Large intestine (tissue), 3 donors: ENCODE data around the gene CNPPD1. TPM values are rescaled to one million over a fixed set of nuclear protein-coding genes. Genes with fewer than 3 reads are reported as not detected.
A peak's percentile ranks its signal among the peaks of the same experiment; 100 is the strongest.

Source experiments
- DNase-seq, 2 donors: peaks; one replicate each; pipeline versions ENCODE4 v3.0.0 to v3.0.0-alpha.2; 2013
- H3K27ac ChIP-seq: one replicate; pipeline ENCODE4 v1.5.1; 2013; ENCODE audit warnings: low read length
- H3K27me3 ChIP-seq: 2 replicates; pipeline ENCODE4 v1.6.1; 2013; ENCODE audit warnings: low read length; ENCODE audit not compliant: control insufficient read depth, insufficient read depth
- H3K36me3 ChIP-seq: 2 replicates; pipeline ENCODE4 v1.6.1; 2013; ENCODE audit warnings: low read length; ENCODE audit not compliant: control insufficient read depth, insufficient read depth
- H3K4me1 ChIP-seq: one replicate; pipeline ENCODE4 v1.6.1; 2013; ENCODE audit warnings: low read length; ENCODE audit not compliant: control insufficient read depth, insufficient read depth
- H3K4me3 ChIP-seq: one replicate; pipeline ENCODE4 v1.5.1; 2013; ENCODE audit warnings: low read length
- H3K9me3 ChIP-seq: one replicate; pipeline ENCODE4 v1.6.1; 2013; ENCODE audit warnings: mild to moderate bottlenecking, low read depth, low read length, moderate library complexity; ENCODE audit not compliant: control insufficient read depth
- WGBS: methylation state at CpG from one replicate; pipeline ENCODE4 v1.1.5; 2013; ENCODE audit warnings: low lambda C conversion rate; ENCODE audit not compliant: insufficient coverage; 5-methylcytosine and 5-hydroxymethylcytosine counted together
- polyA plus RNA-seq: library from polyadenylated mRNA; unstranded; fragments of 120-200 nt; gene quantifications from one replicate; pipeline ENCODE4 v1.2.1, GENCODE V29; 2013

The CNPPD1 gene
- polyA plus RNA-seq, 1 donor = 56.2 TPM

GRCh38 chr2:219178377-219179175 is 1.9 kb upstream of the CNPPD1 start:
- no peak for DNase-seq
- peaks cover 27% of the 10 kb centered on the region for H3K4me1 ChIP-seq
- WGBS = no CpG with 5 or more reads among the region's 45 CpGs
- H3K9me3 ChIP-seq = no peaks in the 10 kb centered on the region
- peak overlapping the region; percentile 70 for H3K4me3 ChIP-seq
- peaks cover 57% of the 10 kb centered on the region for H3K36me3 ChIP-seq
- H3K27ac ChIP-seq = peak overlapping the region; percentile 43
- H3K27me3 ChIP-seq = no peaks in the 10 kb centered on the region

DNA sequence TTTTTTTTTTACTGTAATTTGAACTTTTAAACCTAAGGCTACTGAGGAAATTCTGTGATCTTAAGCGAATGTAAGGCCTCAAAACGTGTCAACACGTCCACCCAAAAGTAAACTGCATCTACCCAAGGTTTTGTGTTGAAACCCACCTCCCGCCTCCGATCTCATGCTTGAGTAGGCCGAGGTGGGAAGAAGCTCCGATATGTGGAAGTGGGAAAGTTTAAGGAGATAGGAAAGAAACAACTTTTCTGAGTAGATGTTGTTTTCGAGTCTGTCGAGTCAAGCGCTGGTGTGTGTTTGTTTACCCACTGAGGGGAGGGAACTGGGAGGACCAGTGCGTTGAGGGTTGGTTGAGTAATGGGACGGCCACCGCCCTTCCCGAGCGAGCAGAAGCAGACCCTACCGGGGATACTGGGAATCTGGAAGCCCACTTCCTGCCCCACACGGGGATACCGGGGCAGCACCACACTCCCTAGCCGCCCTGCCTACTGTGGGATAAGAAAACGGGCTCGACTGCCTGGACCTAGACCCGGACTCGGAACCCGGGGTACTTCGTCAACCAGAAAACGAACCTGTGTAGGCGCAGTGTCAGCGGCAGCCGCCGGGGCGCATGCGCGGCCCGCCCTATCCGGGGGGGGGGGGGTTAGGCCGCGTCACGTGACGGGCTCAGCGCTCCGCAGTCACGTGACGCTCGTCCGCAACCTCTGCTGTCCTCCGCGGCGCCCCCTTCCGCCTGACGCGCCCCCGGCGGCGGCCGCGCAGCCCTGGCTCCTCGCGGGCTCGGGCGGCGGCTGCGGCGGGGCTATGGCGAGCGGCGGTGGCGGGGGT is 1.0 kb upstream of the CNPPD1 start, which contains the start of gene RETREG2:
Gene RETREG2, plus strand, starts transcription at position 724 of the 825 bp plus-strand sequence. Its CDS starts 78 bp downstream, at position 802.
- H3K36me3 ChIP-seq = peaks cover 57% of the 10 kb centered on the region

GRCh38 chr2:219175928-219176817 is 552 bp downstream of the CNPPD1 start:
- H3K36me3 ChIP-seq = peaks cover 55% of the 10 kb centered on the region
- peaks cover 21% of the 10 kb centered on the region for H3K4me1 ChIP-seq
- peak overlapping the region; percentile 98 for H3K27ac ChIP-seq
- no peaks in the 10 kb centered on the region for H3K9me3 ChIP-seq
- no peaks in the 10 kb centered on the region for H3K27me3 ChIP-seq
- 80% methylated on average over 1 of the region's 45 CpGs for WGBS
- DNase-seq = peak; percentile 34 to 67
- H3K4me3 ChIP-seq = peak overlapping the region; percentile 70

More for the DNA sequence above, 1.0 kb upstream of the CNPPD1 start, which contains the start of gene RETREG2:
- H3K4me1 ChIP-seq = peaks cover 22% of the 10 kb centered on the region
- no peaks in the 10 kb centered on the region for H3K27me3 ChIP-seq
- H3K4me3 ChIP-seq = peak within 1 kb of the TSS; percentile 70
- WGBS = no CpG with 5 or more reads among the region's 67 CpGs
- DNase-seq = peak; percentile 94 to 95
- no peaks in the 10 kb centered on the region for H3K9me3 ChIP-seq
- peak within 1 kb of the TSS; percentile 98 for H3K27ac ChIP-seq

DNA sequence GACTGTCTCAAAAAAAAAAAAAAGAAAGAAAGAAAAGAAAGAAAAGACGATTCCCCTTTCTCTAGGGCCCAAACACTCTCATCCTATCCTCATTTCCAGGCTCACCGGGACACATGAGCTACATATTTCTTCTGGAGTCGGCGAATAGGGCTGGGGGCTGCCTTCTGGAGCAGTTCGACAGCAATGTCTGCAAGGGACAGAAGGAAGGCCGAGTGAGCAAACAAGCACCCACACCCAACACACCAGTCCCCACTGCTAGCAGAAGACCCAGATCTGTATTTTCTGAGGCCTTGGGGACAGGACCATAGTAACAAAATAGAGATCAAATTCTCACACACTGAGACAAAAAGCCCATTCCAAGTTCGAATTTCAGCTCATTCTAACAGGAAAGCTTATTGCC is 1.2 kb downstream of the CNPPD1 start:
- H3K9me3 ChIP-seq = no peaks in the 10 kb centered on the region
- WGBS = no CpG with 5 or more reads among the region's 7 CpGs
- DNase-seq = no peak
- H3K27me3 ChIP-seq = no peaks in the 10 kb centered on the region
- H3K36me3 ChIP-seq = peaks cover 48% of the 10 kb centered on the region
- H3K4me3 ChIP-seq = peak overlapping the region; percentile 70
- H3K27ac ChIP-seq = no peak overlapping the region
- H3K4me1 ChIP-seq = peaks cover 27% of the 10 kb centered on the region

- Histone ChIP-seq H3K27me3 (no peaks in the 10 kb centered on the region), H3K4me3 (no peak overlapping the region), H3K27ac (no peak overlapping the region), H3K36me3 (peaks cover 41% of the 10 kb centered on the region), H3K9me3 (no peaks in the 10 kb centered on the region), H3K4me1 (peaks cover 32% of the 10 kb centered on the region)
- WGBS = 90% methylated on average over 2 of the region's 7 CpGs
- no peak for DNase-seq
Measured at GRCh38 chr2:219174801-219175200, 1.9 kb downstream of the CNPPD1 start.

- no peaks in the 10 kb centered on the region for H3K9me3 ChIP-seq
- H3K36me3 ChIP-seq = peaks cover 37% of the 10 kb centered on the region
- peaks cover 33% of the 10 kb centered on the region for H3K4me1 ChIP-seq
- H3K4me3 ChIP-seq = no peak overlapping the region
- no CpG with 5 or more reads among the region's 3 CpGs for WGBS
- H3K27ac ChIP-seq = no peak overlapping the region
- DNase-seq = no peak
- H3K27me3 ChIP-seq = no peaks in the 10 kb centered on the region
Measured at GRCh38 chr2:219174146-219174545, 2.6 kb downstream of the CNPPD1 start.

- no peak for DNase-seq
Measured at GRCh38 chr2:219173176-219173575, 3.5 kb downstream of the CNPPD1 start.

GRCh38 chr2:219172231-219173154 is 4.2 kb downstream of the CNPPD1 start:
- no peak for DNase-seq
- peaks cover 33% of the 10 kb centered on the region for H3K4me1 ChIP-seq
- no peaks in the 10 kb centered on the region for H3K27me3 ChIP-seq
- WGBS = no CpG with 5 or more reads among the region's 16 CpGs
- peaks cover 37% of the 10 kb centered on the region for H3K36me3 ChIP-seq
- H3K4me3 ChIP-seq = no peak overlapping the region
- H3K9me3 ChIP-seq = no peaks in the 10 kb centered on the region
- no peak overlapping the region for H3K27ac ChIP-seq

More at GRCh38 chr2:219173176-219173575, 3.5 kb downstream of the CNPPD1 start:
- H3K4me1 ChIP-seq = peaks cover 33% of the 10 kb centered on the region
- H3K4me3 ChIP-seq = no peak overlapping the region
- WGBS = no CpG with 5 or more reads among the region's 6 CpGs
- H3K27me3 ChIP-seq = no peaks in the 10 kb centered on the region
- H3K9me3 ChIP-seq = no peaks in the 10 kb centered on the region
- H3K36me3 ChIP-seq = peaks cover 37% of the 10 kb centered on the region
- H3K27ac ChIP-seq = no peak overlapping the region

DNA sequence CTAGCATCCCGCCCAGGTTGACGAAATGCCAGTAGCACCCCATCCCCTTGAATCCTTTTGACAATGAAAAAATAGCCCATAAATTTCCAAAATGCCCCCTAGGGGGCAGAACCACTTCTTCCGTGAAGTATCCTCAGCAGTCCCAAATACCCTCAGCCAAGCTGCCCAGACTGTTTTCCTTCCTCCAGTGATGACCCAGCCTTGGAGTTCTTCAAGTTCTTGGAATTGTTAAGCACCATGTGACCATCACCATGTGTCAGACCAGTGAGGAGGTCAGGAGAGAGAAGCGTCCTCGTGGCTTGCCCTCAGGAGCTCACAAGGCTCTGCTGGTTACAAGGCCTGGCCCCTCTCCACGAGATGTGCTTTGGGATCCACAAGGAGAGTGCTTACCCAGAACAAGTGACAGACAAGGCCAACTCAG is 5.5 kb downstream of the CNPPD1 start:
- DNase-seq = peak; percentile 49 to 67
- WGBS = no CpG with 5 or more reads among the region's 6 CpGs

More for the DNA sequence above, 5.5 kb downstream of the CNPPD1 start:
- H3K27me3 ChIP-seq = no peaks in the 10 kb centered on the region
- peaks cover 33% of the 10 kb centered on the region for H3K4me1 ChIP-seq
- H3K9me3 ChIP-seq = no peaks in the 10 kb centered on the region
- peaks cover 37% of the 10 kb centered on the region for H3K36me3 ChIP-seq
- H3K27ac ChIP-seq = peak overlapping the region; percentile 51
- H3K4me3 ChIP-seq = no peak overlapping the region
